Measurements from ENCODE around the gene SH3GL2. TPM values are rescaled to one million over a fixed set of nuclear protein-coding genes. Genes with fewer than 3 reads are reported as not detected.

The SH3GL2 gene
- total RNA-seq, 1 experiment from 2014 or later, result 0.37 TPM

DNA sequence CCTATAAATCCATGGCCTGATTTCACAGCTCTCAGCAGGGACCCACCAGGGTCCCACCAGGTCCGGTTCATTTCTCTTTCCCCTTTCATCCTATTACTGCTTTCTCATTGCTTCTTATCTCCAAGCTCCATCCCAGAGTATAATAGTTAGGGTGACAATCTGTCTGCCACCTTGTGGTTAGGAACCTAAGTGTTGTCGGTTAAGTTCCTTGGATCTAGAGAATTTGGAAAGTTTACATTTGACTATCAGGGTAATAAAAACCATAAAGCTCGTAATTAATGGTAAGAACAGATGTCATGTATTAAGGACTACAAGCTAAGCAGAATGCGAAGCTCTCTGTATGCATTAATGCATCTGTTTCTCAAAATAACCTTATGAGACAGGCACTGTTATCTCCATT, 259.1 kb downstream of the SH3GL2 start:
- Histone ChIP-seq H3K36me3 (no peaks in the 10 kb centered on the region), H3K9me3 (replicated peaks) (no peaks in the 10 kb centered on the region), H3K4me1 (replicated peaks) (no peaks in the 10 kb centered on the region), H3K27me3 (replicated peaks) (no peaks in the 10 kb centered on the region), H3K4me3 (no peak overlapping the region), H3K27ac (no peak overlapping the region)
- DNase-seq (ENCODE audit: low read depth in 1 of 2, low spot score in 2 of 2), result no peak

DNA sequence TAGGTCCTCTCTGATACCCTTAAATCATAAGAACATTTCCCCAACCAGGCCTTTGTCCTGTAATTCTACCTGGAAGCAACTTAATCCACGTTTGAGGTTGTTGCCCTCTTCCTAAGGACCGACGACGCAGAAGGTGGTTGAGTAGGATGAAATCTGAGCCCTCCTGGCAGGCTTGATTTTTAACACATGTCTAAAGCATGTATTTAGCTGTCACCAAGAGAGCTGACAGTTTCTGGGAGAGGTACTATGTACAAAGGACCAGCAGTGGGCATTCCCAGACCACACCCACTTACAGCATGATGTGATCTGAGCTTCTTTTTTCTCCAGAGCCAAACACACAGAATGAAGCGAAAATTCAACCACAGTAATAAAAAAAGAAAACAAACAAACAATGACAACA, 260.9 kb downstream of the SH3GL2 start:
- DNase-seq (ENCODE audit: low read depth in 1 of 2, low spot score in 2 of 2), result no peak
- no peaks in the 10 kb centered on the region for H3K27me3 ChIP-seq (replicated peaks)
- no peaks in the 10 kb centered on the region for H3K4me1 ChIP-seq (replicated peaks)
- no peaks in the 10 kb centered on the region for H3K36me3 ChIP-seq
- no peaks in the 10 kb centered on the region for H3K9me3 ChIP-seq (replicated peaks)
- H3K27ac ChIP-seq, result no peak overlapping the region
- H3K4me3 ChIP-seq, result no peak overlapping the region

DNA sequence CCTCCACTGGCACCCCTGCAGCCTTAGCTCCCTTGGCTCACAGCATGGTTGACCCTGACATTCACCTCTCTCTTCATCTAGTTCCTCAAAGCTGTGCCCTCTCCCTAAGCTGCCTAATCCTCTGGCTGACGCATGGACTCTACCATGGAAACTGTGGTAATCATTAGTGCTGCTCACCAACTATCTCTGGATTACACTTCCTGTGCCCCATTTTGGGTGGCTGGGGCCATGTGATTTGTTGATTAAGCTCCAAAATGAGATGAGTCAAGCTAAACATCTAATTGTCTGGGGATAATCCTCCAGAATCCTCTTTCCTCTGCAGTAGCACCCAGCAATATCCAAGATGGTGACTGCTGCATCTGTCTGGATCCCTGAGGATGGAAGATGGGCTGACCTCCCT, 264.4 kb downstream of the SH3GL2 start:
- H3K4me3 ChIP-seq, result no peak overlapping the region
- no peaks in the 10 kb centered on the region for H3K36me3 ChIP-seq
- no peak for DNase-seq (ENCODE audit: low read depth in 1 of 2, low spot score in 2 of 2)
- H3K27me3 ChIP-seq (replicated peaks), result no peaks in the 10 kb centered on the region
- no peak overlapping the region for H3K27ac ChIP-seq
- H3K9me3 ChIP-seq (replicated peaks), result no peaks in the 10 kb centered on the region
- no peaks in the 10 kb centered on the region for H3K4me1 ChIP-seq (replicated peaks)
